ENCODE results near the gene TXNDC11. TPM values are rescaled to one million over a fixed set of nuclear protein-coding genes. Genes with fewer than 3 reads are reported as not detected.

The TXNDC11 gene
- total RNA-seq, 3 donors from 2014 or later, result 38.6 to 53.7 (median 47.9) TPM

GRCh38 chr16:11757671-11758545 lies 15.3 kb upstream of the TXNDC11 start:
- peaks cover 0 to 6% of the 10 kb centered on the region in 2 donors for H3K4me1 ChIP-seq
- intact Hi-C loops (cut with DNase I; ENCODE audit: low total_unique reads), result no loop called here
- peak overlapping the region; percentile 6 to 21 for H3K27ac ChIP-seq
- H3K27me3 ChIP-seq, result no peaks in the 10 kb centered on the region
- H3K9me3 ChIP-seq, result no peaks in the 10 kb centered on the region
- no peak overlapping the region for H3K4me3 ChIP-seq
- no peak for DNase-seq (ENCODE audit: low spot score in 2 of 2)
- TF ChIP-seq POLR2AphosphoS5 (IDR thresholded peaks at IDR 0.05) (no peak), POLR2A (IDR thresholded peaks at IDR 0.05) (no peak), CTCF (IDR thresholded peaks at IDR 0.05) (no peak)
- peaks cover 5% of the 10 kb centered on the region for H3K36me3 ChIP-seq

- no peaks in the 10 kb centered on the region for H3K27me3 ChIP-seq
- no peak overlapping the region for H3K27ac ChIP-seq
Measured at GRCh38 chr16:11756248-11756647, 13.6 kb upstream of the TXNDC11 start.

GRCh38 chr16:11755022-11755760 lies 12.5 kb upstream of the TXNDC11 start:
- intact Hi-C loops (cut with DNase I; ENCODE audit: low total_unique reads), result no loop called here
- H3K27ac ChIP-seq, result no peak overlapping the region
- no peak for TF ChIP-seq POLR2AphosphoS5 (IDR thresholded peaks at IDR 0.05)
- TF ChIP-seq POLR2A (IDR thresholded peaks at IDR 0.05), result no peak
- no peak for TF ChIP-seq CTCF (IDR thresholded peaks at IDR 0.05)
- no peaks in the 10 kb centered on the region for H3K9me3 ChIP-seq
- no peak overlapping the region for H3K4me3 ChIP-seq
- H3K27me3 ChIP-seq, result no peaks in the 10 kb centered on the region
- H3K4me1 ChIP-seq, result peaks cover 0 to 6% of the 10 kb centered on the region in 2 donors
- no peak for DNase-seq (ENCODE audit: low spot score in 2 of 2)
- peaks cover 5% of the 10 kb centered on the region for H3K36me3 ChIP-seq

More at GRCh38 chr16:11756248-11756647, 13.6 kb upstream of the TXNDC11 start:
- TF ChIP-seq POLR2AphosphoS5 (IDR thresholded peaks at IDR 0.05) (no peak), CTCF (IDR thresholded peaks at IDR 0.05) (no peak), POLR2A (IDR thresholded peaks at IDR 0.05) (no peak)
- no peak for DNase-seq (ENCODE audit: low spot score in 2 of 2)
- intact Hi-C loops (cut with DNase I; ENCODE audit: low total_unique reads), result no loop called here
- Histone ChIP-seq H3K9me3 (no peaks in the 10 kb centered on the region), H3K4me3 (no peak overlapping the region), H3K4me1 (peaks cover 0 to 6% of the 10 kb centered on the region in 2 donors), H3K36me3 (peaks cover 5% of the 10 kb centered on the region)

GRCh38 chr16:11752856-11753255 lies 10.2 kb upstream of the TXNDC11 start:
- no peak for DNase-seq (ENCODE audit: low spot score in 2 of 2)
- H3K4me1 ChIP-seq, result peaks cover 0 to 3% of the 10 kb centered on the region in 2 donors
- no peaks in the 10 kb centered on the region for H3K27me3 ChIP-seq
- no peak overlapping the region for H3K4me3 ChIP-seq
- no peaks in the 10 kb centered on the region for H3K9me3 ChIP-seq
- intact Hi-C loops (cut with DNase I; ENCODE audit: low total_unique reads), result no loop called here
- TF ChIP-seq CTCF (IDR thresholded peaks at IDR 0.05) (no peak), POLR2A (IDR thresholded peaks at IDR 0.05) (no peak), POLR2AphosphoS5 (IDR thresholded peaks at IDR 0.05) (no peak)
- no peak overlapping the region for H3K27ac ChIP-seq
- peaks cover 5% of the 10 kb centered on the region for H3K36me3 ChIP-seq

GRCh38 chr16:11750056-11750455 lies 7.4 kb upstream of the TXNDC11 start:
- no peak for DNase-seq (ENCODE audit: low spot score in 2 of 2)
- H3K4me1 ChIP-seq, result no peaks in the 10 kb centered on the region
- intact Hi-C loops (cut with DNase I; ENCODE audit: low total_unique reads), result no loop called here
- H3K36me3 ChIP-seq, result no peaks in the 10 kb centered on the region
- no peak overlapping the region for H3K4me3 ChIP-seq
- H3K27ac ChIP-seq, result no peak overlapping the region
- TF ChIP-seq CTCF (IDR thresholded peaks at IDR 0.05) (no peak), POLR2A (IDR thresholded peaks at IDR 0.05) (no peak), POLR2AphosphoS5 (IDR thresholded peaks at IDR 0.05) (no peak)
- no peaks in the 10 kb centered on the region for H3K9me3 ChIP-seq
- H3K27me3 ChIP-seq, result no peaks in the 10 kb centered on the region

Measured in breast epithelium (tissue), 4 donors.